ENCODE measurements around the gene APBB2. TPM values are rescaled to one million over a fixed set of nuclear protein-coding genes. Genes with fewer than 3 reads are reported as not detected.

Gene APBB2
- total RNA-seq, 2 experiments from 2014 or later = 0.22 TPM; not detected in 1

DNA sequence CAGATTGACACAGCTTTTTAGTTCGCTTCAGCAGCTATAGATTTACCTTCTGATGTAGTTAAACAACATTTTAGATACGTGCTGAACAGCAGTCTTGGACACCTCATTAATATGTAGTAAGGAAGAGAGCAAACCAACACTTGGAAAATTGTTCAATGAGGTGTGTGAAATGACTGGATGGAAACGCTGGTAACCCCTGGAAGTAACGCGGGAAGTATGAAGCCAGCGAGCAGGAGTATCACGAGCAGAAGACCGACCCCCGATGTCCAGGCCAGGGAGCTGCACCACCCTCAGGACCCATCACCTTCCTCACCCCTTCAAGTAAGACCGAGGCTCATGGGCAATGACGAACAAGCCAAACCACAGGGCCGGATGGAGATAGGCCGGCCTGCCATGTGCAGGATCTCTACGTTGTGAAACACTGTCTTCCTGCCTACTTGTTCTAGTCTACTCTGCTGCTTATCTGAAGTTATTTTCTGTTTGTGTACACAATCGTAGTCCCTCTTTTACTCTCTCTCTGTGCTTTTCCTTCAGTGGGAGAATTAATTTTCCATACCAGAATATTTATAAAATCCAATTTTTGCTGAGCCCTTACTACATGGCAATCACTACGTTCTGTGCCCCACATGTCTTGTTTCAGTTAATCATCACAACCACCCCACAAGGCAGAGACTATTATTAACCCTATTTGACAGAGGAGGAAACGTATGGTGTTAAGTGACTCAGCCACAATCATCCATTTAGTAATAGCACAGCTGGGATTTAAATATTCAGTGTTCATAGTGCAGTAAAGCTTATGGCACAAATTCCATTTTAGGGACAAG lies 221.7 kb downstream of the APBB2 start:
- CTCF ChIA-PET = no interaction called here
- DNase-seq = peak in 2 of 14 experiments; percentile 11

DNA sequence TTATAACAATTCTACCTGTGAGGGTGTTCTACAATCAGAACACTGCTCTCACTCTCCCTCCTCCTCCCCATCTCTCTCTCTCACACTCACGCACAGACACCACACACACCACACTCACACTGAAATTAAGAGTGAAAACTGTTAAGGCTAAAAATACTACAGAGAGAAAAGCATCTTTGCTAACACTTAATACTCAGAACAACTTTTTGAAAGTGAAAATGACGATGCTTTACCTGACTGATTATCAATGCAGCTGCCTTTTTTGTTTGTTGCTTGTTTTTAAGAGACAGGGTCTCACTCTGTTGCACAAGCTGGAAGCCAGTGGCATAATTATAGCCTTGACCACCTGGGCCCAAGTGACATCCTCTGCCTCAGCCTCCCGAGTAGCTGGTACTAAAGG lies 222.4 kb downstream of the APBB2 start:
- no peaks in the 10 kb centered on the region for H3K36me3 ChIP-seq (ENCODE audit: insufficient read depth, low read length)
- no peak for ATAC-seq (ENCODE audit: poor library complexity)
- no peaks in the 10 kb centered on the region for H3K4me1 ChIP-seq (ENCODE audit: insufficient read depth, low read length)
- ChIA-PET POLR2A (no interaction called here), CTCF (no interaction called here)
- Mint-ChIP-seq H3K27me3 (peaks cover 10% of the 10 kb centered on the region), H3K36me3 (ENCODE audit: low read depth) (no peaks in the 10 kb centered on the region), H3K27ac (no peak overlapping the region), H3K4me3 (no peak overlapping the region), H3K9me3 (no peaks in the 10 kb centered on the region), H3K4me1 (ENCODE audit: low read depth) (no peaks in the 10 kb centered on the region)
- H3K27me3 ChIP-seq (ENCODE audit: control insufficient read depth in 1 of 2, insufficient read depth in 2 of 2, low read length in 2 of 2) = no peaks in the 10 kb centered on the region
- H3K9me3 ChIP-seq (ENCODE audit: control insufficient read depth in 1 of 2, insufficient read depth in 1 of 2, low read length in 2 of 2) = no peaks in the 10 kb centered on the region
- H3K4me3 ChIP-seq (ENCODE audit: low read length) = no peak overlapping the region
- no peak for DNase-seq
- H3K27ac ChIP-seq (ENCODE audit: low read depth in 1 of 2, low read length in 2 of 2) = no peak overlapping the region
- intact Hi-C loops (cut with DNase I, micrococcal nuclease) = no loop called here
- TF ChIP-seq, protein P1, sequence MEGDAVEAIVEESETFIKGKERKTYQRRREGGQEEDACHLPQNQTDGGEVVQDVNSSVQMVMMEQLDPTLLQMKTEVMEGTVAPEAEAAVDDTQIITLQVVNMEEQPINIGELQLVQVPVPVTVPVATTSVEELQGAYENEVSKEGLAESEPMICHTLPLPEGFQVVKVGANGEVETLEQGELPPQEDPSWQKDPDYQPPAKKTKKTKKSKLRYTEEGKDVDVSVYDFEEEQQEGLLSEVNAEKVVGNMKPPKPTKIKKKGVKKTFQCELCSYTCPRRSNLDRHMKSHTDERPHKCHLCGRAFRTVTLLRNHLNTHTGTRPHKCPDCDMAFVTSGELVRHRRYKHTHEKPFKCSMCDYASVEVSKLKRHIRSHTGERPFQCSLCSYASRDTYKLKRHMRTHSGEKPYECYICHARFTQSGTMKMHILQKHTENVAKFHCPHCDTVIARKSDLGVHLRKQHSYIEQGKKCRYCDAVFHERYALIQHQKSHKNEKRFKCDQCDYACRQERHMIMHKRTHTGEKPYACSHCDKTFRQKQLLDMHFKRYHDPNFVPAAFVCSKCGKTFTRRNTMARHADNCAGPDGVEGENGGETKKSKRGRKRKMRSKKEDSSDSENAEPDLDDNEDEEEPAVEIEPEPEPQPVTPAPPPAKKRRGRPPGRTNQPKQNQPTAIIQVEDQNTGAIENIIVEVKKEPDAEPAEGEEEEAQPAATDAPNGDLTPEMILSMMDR (IDR thresholded peaks at IDR 0.05) = no peak

More for the DNA sequence above, 221.7 kb downstream of the APBB2 start:
- no peaks in the 10 kb centered on the region for H3K9me3 ChIP-seq (ENCODE audit: control insufficient read depth in 1 of 2, insufficient read depth in 1 of 2, low read length in 2 of 2)
- ATAC-seq (ENCODE audit: poor library complexity) = no peak
- Mint-ChIP-seq H3K27ac (no peak overlapping the region), H3K9me3 (no peaks in the 10 kb centered on the region), H3K36me3 (ENCODE audit: low read depth) (no peaks in the 10 kb centered on the region), H3K4me1 (ENCODE audit: low read depth) (no peaks in the 10 kb centered on the region), H3K27me3 (peaks cover 14% of the 10 kb centered on the region), H3K4me3 (no peak overlapping the region)
- POLR2A ChIA-PET = no interaction called here
- TF ChIP-seq, protein P1 (IDR thresholded peaks at IDR 0.05) = no peak
- no peaks in the 10 kb centered on the region for H3K4me1 ChIP-seq (ENCODE audit: insufficient read depth, low read length)
- H3K4me3 ChIP-seq (ENCODE audit: low read length) = no peak overlapping the region
- H3K27me3 ChIP-seq (ENCODE audit: control insufficient read depth in 1 of 2, insufficient read depth in 2 of 2, low read length in 2 of 2) = no peaks in the 10 kb centered on the region
- intact Hi-C loops (cut with DNase I, micrococcal nuclease) = no loop called here
- H3K36me3 ChIP-seq (ENCODE audit: insufficient read depth, low read length) = no peaks in the 10 kb centered on the region
- no peak overlapping the region for H3K27ac ChIP-seq (ENCODE audit: low read depth in 1 of 2, low read length in 2 of 2)

DNA sequence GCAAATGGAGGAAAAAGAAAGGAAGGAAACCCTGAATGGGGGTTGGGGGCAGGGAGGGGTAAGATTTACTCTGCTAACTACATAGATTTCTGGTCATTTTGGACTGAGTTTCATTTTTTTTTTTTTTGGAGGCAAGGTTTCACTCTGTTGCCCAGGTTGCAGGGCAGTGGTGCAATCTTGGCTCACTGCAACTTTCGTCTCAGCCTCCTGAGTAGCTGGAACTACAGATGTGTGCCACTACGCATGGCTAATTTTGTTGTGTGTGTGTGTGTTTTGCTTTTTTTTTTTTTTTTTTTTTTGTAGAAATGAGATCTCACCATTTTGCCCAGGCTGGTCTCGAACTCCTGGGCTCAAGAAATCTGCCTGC lies 223.5 kb downstream of the APBB2 start:
- H3K9me3 ChIP-seq (ENCODE audit: control insufficient read depth in 1 of 2, insufficient read depth in 1 of 2, low read length in 2 of 2) = no peaks in the 10 kb centered on the region
- H3K36me3 ChIP-seq (ENCODE audit: insufficient read depth, low read length) = no peaks in the 10 kb centered on the region
- intact Hi-C loops (cut with DNase I, micrococcal nuclease) = no loop called here
- H3K27ac Mint-ChIP-seq = no peak overlapping the region
- ChIA-PET POLR2A (no interaction called here), CTCF (no interaction called here)
- no peak for ATAC-seq (ENCODE audit: poor library complexity)
- no peaks in the 10 kb centered on the region for H3K4me1 Mint-ChIP-seq (ENCODE audit: low read depth)
- H3K4me3 ChIP-seq (ENCODE audit: low read length) = no peak overlapping the region
- no peaks in the 10 kb centered on the region for H3K4me1 ChIP-seq (ENCODE audit: insufficient read depth, low read length)
- H3K9me3 Mint-ChIP-seq = no peaks in the 10 kb centered on the region
- DNase-seq = no peak
- no peak overlapping the region for H3K27ac ChIP-seq (ENCODE audit: low read depth in 1 of 2, low read length in 2 of 2)
- TF ChIP-seq, protein P1 (IDR thresholded peaks at IDR 0.05) = no peak
- no peaks in the 10 kb centered on the region for H3K36me3 Mint-ChIP-seq (ENCODE audit: low read depth)
- H3K27me3 Mint-ChIP-seq = peaks cover 8% of the 10 kb centered on the region
- H3K4me3 Mint-ChIP-seq = no peak overlapping the region
- no peaks in the 10 kb centered on the region for H3K27me3 ChIP-seq (ENCODE audit: control insufficient read depth in 1 of 2, insufficient read depth in 2 of 2, low read length in 2 of 2)
